NCI-H226 (cell line): ENCODE results near the gene NLGN4Y.

Experiments
- DNase-seq: peaks from one replicate; pipeline ENCODE4 v3.0.0-alpha.2; 2015

The NLGN4Y gene

DNA sequence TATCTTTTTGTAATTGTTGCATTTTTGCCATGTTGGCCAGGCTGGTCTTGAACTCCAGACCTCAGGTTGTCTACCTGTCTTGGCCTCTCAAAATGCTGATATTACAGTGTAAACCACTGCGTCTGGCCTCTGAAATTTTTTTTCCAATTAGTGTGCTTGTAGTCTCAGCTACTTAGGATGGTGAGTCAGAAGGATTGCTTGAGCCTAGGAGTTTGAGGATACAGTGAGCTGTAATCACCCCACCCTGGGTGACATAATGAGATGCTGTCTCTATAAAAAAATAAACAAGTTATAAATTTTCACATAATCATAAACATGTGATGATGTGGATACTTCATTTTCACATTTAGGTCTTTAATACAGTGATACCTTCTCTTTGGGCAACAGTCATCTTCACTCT is 154.9 kb downstream of the NLGN4Y start:
- no peak for DNase-seq

- DNase-seq: no peak
These were observed 170.2 kb downstream of the NLGN4Y start for GRCh38 chrY:14694543-14694942.

DNA sequence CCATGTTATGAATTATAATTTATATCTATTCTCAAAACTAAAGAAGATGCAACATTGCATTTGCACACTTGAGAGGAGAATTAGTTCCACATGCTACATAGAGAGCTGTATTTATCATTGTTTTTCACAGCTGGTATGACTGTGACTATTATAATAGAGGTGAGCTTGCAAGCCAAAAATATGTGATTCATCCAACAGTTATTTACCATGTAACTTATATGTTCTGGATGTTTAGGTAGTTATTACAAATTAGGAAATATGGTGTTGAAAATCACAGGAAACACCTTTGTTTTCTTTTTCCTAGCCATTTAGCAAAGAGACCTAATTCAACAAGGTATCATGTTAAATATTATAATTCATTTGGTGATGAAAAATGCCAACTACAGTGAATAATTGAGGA is 183.8 kb downstream of the NLGN4Y start:
- DNase-seq: no peak

- peak; percentile 43 for DNase-seq
These were observed 217.3 kb downstream of the NLGN4Y start for GRCh38 chrY:14741596-14741995.

GRCh38 chrY:14748329-14748728 is 224.0 kb downstream of the NLGN4Y start:
- DNase-seq: no peak

GRCh38 chrY:14755571-14755970 is 231.2 kb downstream of the NLGN4Y start:
- DNase-seq: no peak

- DNase-seq: no peak
These were observed 238.6 kb downstream of the NLGN4Y start for GRCh38 chrY:14762903-14763302.

DNA sequence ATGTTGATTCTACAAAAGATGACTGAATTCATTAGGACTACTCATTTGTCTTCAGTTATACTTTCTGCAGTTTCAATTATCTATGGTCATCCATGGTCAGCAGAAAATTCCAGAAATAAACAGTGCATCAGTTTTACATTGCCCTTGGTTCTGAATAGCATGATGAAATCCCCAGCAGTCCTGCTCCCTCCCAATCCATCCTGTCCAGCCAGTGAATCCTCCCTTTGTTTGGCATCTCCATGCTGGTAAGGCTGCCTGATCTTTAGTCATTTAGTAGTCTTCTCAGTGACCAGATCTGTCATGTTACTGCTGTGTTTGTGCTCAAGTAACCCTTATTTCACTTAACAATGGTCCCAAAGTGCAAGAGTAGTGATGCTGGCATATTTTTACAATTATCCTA is 239.3 kb downstream of the NLGN4Y start:
- no peak for DNase-seq

- no peak for DNase-seq
These were observed 253.9 kb downstream of the NLGN4Y start for GRCh38 chrY:14778208-14778607.

GRCh38 chrY:14793104-14793503 is 268.8 kb downstream of the NLGN4Y start:
- DNase-seq: no peak

DNA sequence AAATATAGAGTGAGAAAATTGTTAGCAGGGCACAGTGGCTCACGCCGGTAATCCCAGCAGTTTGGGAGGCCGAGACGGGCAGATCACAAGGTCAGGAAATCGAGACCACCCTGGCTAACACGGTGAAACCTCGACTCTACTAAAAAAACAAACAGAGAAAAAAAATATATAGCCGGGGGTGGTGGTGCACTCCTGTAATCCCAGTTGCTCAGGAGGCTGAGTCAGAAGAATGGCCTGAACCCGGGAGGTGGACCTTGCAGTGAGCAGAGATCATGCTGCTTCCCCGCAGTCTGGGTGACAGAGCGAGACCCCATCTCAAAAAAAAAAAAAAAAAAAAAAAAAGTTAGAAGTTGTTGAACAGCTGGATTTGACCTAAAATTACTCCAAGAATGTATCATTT is 269.3 kb downstream of the NLGN4Y start:
- DNase-seq: no peak

- DNase-seq: no peak
These were observed 273.7 kb downstream of the NLGN4Y start for GRCh38 chrY:14798010-14798409.

- no peak for DNase-seq
These were observed 276.8 kb downstream of the NLGN4Y start for GRCh38 chrY:14801096-14801495.

GRCh38 chrY:14802125-14802524 is 277.8 kb downstream of the NLGN4Y start:
- peak; percentile 32 for DNase-seq

DNA sequence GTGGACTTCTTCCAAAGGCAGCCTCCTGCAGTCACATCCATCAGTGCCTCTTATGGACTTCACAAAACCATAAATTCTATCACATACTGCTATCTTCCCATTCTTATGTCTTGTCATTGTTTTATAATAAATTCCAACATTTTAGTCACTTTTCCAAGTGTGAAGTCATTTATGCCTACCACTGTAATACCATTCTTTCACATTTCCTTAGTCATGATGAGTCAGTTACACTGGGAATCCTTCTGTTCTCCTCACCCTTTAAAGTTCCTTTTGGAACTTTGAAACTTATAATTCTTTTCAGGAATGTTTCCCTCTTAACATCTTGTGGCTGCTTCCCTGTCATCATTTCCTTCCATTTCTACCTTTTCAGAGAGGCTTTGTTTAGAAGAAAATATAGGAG is 279.7 kb downstream of the NLGN4Y start:
- peak; percentile 15 for DNase-seq

DNA sequence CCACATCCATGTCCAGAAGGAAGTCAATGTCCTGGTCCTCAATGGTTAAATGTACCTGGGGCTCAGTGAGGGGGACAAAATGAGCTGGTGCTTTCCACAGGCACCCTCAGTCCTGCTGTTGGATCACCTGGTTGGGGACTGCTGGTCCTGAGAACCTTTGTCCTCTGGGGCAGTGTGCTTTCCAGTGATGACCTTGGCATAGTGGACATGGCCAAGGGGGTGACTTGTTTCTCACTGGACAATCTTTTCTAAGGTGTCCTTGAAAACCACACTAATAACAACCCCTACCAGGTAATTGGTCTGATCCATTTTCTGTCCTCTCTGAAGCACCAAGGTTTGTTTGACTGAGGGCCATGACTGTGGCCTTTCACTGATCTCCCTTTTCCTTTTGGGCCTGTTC is 294.1 kb downstream of the NLGN4Y start:
- no peak for DNase-seq

DNA sequence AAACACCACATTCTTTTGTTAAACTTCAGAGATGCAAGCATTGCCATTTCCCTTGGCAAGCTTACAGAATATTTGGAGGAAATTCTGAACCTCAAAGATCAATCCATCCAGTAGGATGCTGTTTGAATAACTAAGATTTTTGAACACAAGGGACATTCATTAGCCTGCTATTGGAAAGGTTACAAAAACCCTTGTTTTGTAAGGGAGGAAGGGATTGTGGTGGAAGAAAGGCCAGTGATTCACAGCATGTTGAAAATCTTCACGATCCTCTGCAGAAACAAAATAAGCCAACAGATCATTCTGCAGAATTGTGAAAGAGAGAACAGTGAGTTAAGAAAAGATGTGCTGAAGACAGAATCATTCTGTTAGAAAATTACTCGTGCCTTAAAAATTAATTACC is 297.9 kb downstream of the NLGN4Y start:
- no peak for DNase-seq

GRCh38 chrY:14822906-14823305 is 298.6 kb downstream of the NLGN4Y start:
- DNase-seq: no peak

DNA sequence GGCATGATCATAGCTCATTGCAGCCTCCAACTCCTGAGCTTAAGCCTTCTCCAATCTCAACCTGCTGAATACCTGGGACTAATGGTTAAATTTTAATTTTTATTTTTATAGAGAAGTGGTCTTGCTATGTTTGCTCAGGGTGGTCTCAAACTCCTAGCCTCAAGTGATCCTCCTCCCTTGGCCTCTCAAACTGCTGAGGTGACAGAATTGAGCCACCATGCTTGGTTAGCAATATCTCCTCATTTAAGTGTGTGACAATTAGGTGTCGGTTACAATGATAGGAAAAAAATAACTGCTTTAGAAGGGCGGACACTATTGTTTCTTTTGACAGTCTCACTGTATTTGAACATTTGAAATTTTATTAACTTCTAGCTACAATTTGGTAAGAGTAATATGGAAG is 300.3 kb downstream of the NLGN4Y start:
- DNase-seq: no peak

DNA sequence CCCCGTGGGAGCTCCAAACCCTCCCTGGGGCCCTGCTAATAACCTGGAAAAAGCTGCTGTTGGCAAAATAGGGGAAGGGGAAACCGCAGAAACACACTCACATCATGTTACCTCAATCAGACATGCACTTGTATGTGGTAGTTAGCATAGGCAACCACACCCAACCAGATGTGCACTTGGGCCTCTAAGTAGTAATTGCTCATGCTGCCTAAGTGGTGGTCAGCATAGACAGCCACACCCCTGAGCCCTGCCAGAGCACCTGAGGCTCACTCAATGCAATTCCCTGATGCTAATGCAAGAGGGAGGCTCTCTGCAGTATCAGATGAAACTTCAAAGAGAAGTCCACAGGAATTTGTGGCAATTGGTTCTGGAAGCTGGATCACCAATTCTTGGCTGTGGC is 301.4 kb downstream of the NLGN4Y start:
- no peak for DNase-seq

GRCh38 chrY:14828531-14828930 is 304.2 kb downstream of the NLGN4Y start:
- DNase-seq: no peak

- no peak for DNase-seq
These were observed 305.1 kb downstream of the NLGN4Y start for GRCh38 chrY:14829366-14829885.

GRCh38 chrY:14834103-14835060 is 310.1 kb downstream of the NLGN4Y start:
- peak; percentile 18 for DNase-seq

DNA sequence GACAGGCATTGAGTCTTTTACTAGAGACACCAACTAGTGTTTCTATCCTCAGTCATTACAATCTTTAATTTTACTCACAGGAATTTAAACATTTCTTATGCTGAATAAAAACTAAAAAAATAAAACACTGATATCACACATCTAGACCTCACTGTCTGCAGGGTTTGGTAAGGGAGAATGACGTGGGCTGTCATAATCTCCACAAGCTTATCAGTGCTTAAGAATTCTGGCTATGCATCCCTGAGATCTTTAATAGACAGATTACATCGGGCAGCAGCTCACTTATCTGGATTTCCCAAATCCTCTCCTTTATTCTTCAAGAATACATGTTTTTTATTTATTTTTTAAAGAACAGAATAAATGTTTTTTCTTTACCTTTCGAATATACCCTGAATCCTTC is 313.1 kb downstream of the NLGN4Y start:
- peak; percentile 70 for DNase-seq

GRCh38 chrY:14850734-14851133 is 326.4 kb downstream of the NLGN4Y start:
- DNase-seq: peak; percentile 58
